Activated CD8-positive, alpha-beta memory T cell treated with anti-CD3 and anti-CD28 coated beads for 48 hours (primary cell): ENCODE data around the gene SLC26A11.

Experiments
- DNase-seq, 3 experiments: peaks; one replicate each; pipeline ENCODE4 v3.0.0-alpha.2; 2020; ENCODE audit warnings: low read depth in 2 of 3, low spot score in 2 of 3

The SLC26A11 gene

GRCh38 chr17:80220054-80220735 is at the start of gene SLC26A11, which contains the start of gene SGSH:
SLC26A11 (plus strand) TSS chr17:80220427; CDS start chr17:80221561, 1,134 bp downstream.
SGSH (minus strand) TSS chr17:80220333; CDS start chr17:80220313, 20 bp downstream.
- peak; percentile 19 to 43 (median 23) for DNase-seq

GRCh38 chr17:80171681-80172080 is 48.5 kb upstream of the SLC26A11 start:
- DNase-seq, result no peak

GRCh38 chr17:80173126-80173525 is 47.1 kb upstream of the SLC26A11 start:
- no peak for DNase-seq

- DNase-seq, result no peak
Measured at GRCh38 chr17:80173916-80174315, 46.3 kb upstream of the SLC26A11 start.

GRCh38 chr17:80176757-80177156 is 43.5 kb upstream of the SLC26A11 start:
- no peak for DNase-seq

- no peak for DNase-seq
Measured at GRCh38 chr17:80177986-80178595, 42.1 kb upstream of the SLC26A11 start.

GRCh38 chr17:80180192-80180591 is 40.0 kb upstream of the SLC26A11 start:
- no peak for DNase-seq

- DNase-seq, result no peak
Measured at GRCh38 chr17:80181431-80181830, 38.8 kb upstream of the SLC26A11 start.

GRCh38 chr17:80182118-80182844 is 37.9 kb upstream of the SLC26A11 start:
- DNase-seq, result no peak

GRCh38 chr17:80182845-80183223 is 37.4 kb upstream of the SLC26A11 start:
- DNase-seq, result no peak

GRCh38 chr17:80183581-80184422 is 36.4 kb upstream of the SLC26A11 start:
- no peak for DNase-seq

GRCh38 chr17:80184423-80184714 is 35.9 kb upstream of the SLC26A11 start:
- DNase-seq, result no peak

GRCh38 chr17:80185968-80186367 is 34.3 kb upstream of the SLC26A11 start:
- no peak for DNase-seq

GRCh38 chr17:80187090-80187489 is 33.1 kb upstream of the SLC26A11 start:
- no peak for DNase-seq

- DNase-seq, result no peak
Measured at GRCh38 chr17:80187515-80187941, 32.7 kb upstream of the SLC26A11 start.

- no peak for DNase-seq
Measured at GRCh38 chr17:80189611-80190010, 30.6 kb upstream of the SLC26A11 start.

- no peak for DNase-seq
Measured at GRCh38 chr17:80190716-80191115, 29.5 kb upstream of the SLC26A11 start.

- DNase-seq, result no peak
Measured at GRCh38 chr17:80191192-80191591, 29.0 kb upstream of the SLC26A11 start.

GRCh38 chr17:80191865-80192661 is 28.2 kb upstream of the SLC26A11 start:
- DNase-seq, result no peak

GRCh38 chr17:80195141-80195540 is 25.1 kb upstream of the SLC26A11 start:
- DNase-seq, result no peak
